Ramos (cell line): Measurements from ENCODE around the gene AQP7.
"Not testable (repeated sequence)": the region's sequence is repeated elsewhere in the genome, so short reads cannot be mapped to it uniquely, and the experiment has no call there.

ENCODE experiments used
- in situ Hi-C: fragments of 300-500 bp; cut with MboI; formaldehyde crosslinking; loops from one replicate; pipeline ENCODE4 v1.14.3; 2022; ENCODE audit warnings: low sequenced_read_pairs; ENCODE audit not compliant: unreplicated experiment

Gene AQP7

DNA sequence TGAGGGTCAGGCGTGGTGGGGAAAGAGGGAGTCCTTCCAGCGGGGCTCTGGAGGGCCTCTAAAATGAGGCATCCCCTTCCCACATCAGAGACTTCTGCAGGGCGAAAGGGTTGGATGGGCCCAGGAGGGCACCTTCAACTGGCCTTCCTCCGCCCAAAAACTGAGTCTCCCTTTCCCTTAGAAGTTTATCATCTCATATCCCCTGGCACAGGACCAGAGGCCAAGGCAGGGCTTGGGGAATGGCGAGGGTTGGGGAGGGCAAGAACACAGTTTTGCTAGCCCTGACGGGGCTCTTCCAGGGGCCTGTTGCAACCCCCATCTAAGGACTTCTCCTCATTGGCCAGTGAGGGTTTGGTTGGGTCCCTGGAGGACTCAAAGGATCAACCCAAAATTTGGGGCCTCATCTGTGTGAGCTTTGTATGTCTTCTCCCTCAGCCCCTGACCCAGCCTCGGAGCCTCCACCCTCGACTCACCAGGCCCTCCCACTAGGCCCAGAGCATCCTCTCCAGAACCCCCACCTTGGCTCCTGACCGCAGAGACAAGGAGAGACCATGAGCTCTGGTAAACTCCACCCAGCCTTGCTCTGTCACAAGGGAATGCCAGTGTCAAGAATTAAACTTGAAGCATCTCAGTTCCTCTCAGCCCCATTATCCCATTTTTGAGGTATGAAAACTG is 24.1 kb downstream of the AQP7 start:
- in situ Hi-C loops: no loop called here

DNA sequence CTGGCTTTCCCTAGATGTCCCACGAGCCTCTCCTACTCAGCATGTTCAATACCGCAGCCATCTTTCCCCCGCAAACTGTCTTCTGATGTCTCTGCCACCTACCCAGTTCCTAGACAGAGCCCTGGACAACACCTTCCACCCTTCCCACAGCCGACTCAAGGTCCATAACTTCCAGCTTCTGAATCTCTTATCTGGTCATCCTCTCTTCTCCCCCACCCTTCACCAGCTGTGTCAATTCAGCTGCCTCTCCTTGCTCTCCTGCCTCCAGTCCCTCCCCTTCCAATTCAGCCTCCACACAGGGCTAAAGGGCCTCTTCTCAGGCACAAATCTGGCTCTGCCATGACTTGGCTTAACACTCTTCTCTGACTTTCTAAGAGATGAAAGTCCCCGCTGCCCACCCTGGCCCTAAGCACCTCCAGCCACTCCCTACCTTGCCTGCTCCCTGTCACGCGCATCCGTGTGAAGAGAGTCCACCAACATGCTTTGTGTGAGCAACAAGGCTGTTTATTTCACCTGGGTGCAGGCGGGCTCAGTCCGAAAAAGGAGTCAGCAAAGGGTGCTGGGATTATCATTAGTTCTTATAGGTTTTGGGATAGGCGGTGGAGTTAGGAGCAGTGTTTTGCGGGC is 25.2 kb downstream of the AQP7 start:
- in situ Hi-C loops: no loop called here

DNA sequence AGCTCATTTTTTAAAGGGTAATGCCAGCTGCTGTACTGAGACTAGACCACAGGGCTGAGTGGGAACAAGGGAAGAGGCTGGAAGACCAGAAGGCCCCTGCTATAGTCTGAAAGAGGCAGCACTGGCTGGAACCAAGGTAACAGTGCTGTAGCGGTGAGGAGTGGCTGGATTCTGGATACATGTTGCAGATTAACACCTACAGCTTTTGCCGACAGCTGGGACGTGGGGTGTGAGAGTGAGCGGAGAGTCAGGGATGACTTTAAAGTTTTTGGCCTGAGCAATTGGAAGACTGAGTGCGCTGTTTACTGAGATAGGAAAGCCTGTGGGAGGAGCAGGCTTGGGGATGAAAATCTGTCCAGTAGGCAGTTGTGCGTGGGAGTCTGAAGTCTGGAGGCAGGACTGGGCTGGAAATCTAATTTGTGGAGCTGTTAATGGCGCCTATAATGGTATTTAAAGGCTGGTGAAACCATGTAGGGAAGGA is 26.5 kb downstream of the AQP7 start:
- in situ Hi-C loops: no loop called here

DNA sequence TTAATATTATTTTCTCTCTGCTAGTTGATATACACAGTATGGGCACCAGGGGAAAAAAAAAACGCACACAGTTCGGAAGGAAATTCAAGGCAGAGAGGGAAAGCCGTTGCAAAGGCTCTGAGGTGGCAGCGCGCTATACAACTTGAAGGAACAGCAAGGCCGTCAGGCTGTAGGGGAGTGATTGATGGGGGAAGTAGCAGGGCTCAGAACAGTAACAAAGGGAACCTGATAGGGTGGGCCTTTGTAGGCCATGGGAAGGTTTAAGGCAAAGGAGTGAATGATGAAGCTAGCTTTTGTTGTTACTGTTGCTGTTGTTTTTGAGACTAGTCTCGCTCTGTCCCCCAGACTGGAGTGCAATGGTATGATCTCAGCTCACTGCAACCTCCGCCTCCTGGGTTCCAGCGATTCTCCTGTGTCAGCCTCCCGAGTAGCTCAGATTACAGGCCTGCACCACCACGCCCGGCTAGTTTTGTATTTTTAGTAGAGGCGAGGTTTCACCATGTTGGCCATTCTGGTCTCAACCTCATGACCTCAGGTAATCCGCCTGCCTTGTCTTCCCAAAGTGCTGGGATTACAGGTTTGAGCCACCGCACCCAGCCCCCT is 27.0 kb downstream of the AQP7 start:
- in situ Hi-C loops: no loop called here

DNA sequence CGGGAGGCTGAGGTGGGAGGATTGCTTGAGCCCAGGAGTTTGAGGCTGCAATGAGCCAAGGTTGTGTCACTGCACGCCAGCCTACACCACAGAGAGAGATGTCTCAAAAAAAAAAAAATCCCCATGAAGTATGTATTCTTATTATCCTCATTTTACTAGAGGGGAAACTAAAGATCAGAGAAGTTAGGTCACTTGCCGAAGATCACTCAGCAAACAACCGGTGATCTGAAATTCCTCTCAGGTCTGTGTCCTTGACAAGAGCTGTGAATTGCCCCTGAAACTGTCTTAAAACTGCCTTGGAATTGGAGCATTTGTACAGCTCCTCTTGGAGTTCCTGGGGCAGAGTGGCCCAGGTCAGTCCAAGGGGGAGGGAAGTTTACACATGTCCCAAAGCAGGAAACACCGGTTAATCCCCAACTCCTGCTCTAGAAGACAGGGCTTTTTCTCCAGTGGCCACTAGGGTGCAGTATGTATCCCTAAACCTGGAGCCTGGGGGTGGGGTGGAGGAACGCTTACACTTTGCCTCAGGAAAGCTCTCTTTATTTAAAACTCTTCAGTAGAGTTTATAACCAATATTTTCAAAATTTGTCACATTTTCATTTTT is 27.6 kb downstream of the AQP7 start:
- in situ Hi-C loops: no loop called here

DNA sequence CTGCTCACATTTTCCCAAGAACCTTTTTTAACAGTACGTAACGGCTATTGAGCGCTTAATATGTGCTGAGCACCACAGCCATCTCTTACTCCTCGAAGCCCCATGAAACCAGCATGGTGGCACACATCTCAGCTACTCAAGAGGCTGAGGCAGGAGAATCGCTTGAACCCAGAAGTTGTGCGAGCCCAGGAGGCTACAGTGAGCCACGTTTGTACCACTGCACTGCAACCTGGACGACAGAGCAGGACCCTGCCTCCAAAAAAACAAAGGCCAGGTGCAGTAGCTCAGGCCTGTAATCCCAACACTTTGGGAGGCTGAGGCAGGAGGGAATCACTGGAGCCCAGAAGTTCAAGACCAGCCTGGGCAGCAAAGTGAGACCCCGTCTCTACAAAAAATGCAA is 28.2 kb downstream of the AQP7 start:
- in situ Hi-C loops: no loop called here

DNA sequence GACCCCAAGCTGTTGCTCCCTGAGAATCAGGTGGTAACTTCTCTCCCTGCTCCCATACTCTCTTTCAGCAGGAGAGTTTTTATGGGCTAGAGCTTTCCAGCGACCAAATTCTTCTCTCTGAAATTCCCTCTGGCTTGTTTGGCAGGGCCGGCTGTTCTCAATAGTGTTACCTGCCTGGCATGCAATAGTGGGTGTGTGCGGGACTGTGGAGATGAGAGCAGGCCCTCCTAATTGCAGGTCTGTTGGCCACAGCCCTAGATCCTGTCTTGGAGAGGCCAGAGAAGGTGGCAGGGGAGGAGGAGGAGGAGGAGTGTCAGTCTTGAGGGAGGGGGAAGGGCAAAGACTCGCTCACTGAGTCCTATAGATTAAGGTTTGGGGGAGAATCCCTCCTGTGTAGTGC is 29.5 kb downstream of the AQP7 start:
- in situ Hi-C loops: no loop called here

DNA sequence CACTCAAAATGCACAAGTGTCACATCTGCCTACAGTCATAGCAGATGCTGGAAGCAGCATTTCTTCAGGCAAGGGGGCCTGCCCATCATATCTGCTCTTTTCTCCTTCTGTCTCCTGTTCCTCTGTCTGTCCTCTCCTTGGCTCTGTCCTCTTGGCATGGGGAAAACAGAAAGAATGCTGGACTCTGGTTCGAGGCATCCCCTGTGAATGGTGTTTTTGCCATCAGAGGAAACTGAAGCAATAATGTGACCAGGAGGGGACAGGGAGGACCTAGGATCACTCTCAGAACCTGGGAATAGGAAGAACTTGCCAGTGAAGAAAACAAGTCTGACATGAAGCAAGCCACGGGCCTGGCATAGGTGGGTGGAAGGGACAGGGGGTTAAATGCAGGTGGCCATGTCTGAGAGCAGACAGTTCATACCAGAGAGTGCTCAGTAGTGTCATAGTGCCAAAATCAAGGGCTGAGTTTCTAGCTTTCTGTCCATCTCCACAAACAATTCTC is 35.3 kb downstream of the AQP7 start:
- in situ Hi-C loops: no loop called here

DNA sequence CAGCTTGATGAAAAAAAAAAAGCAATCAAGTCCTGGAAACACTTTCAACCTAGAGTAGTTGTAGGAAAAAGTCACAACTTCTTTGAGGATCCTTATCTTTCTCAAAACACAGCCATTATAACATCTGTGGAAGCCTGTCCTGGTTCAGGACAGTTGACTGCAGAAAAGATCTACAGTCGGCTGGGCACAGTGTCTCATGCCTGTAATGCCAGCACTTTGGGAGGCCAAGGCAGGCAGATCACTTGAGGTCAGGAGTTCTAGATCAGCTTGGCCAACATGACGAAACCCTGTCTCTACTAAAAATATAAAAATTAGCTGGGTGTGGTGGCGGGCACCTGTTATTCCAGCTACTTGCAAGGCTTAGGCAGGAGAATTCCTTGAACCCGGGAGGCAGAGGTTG is 37.6 kb downstream of the AQP7 start:
- in situ Hi-C loops: not testable (repeated sequence)

DNA sequence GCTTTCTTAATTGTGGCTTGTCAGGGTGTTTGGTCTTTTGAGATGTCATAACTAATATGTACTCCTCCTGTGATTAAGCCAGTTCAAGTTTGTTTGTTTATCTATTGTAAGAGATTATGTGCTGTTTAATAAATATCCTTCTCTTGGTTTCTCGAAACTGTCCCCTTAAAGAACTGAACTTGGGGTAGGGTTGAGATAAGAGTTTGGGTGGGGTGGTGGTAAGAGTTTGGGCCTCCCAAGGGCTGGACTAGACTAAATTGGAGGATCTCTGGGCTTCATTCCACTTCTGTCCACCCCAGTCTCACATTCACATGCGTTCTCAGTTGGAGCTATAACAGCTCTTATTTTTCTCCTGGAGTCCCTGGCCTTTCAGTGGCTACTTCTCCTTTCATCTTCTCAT is 38.2 kb downstream of the AQP7 start:
- in situ Hi-C loops: no loop called here

DNA sequence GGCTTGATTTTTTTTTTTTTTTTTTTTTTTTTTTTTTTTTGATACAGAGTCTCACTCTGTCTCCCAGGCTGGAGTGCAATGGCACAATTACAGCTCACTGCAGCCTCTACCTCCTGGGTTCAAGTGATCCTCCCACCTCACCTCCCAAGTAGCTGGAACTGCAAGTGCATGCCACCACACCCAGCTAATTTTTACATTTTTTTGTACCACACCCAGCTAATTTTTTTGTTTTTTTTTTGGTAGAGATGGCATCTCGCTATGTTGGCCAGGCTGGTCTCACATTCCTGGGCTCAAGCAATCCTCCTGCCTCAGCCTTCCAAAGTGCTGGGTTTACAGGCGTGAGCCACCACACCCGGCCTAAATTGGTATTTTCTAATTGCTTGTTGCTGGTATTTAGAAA is 43.7 kb downstream of the AQP7 start:
- in situ Hi-C loops: not testable (repeated sequence)

DNA sequence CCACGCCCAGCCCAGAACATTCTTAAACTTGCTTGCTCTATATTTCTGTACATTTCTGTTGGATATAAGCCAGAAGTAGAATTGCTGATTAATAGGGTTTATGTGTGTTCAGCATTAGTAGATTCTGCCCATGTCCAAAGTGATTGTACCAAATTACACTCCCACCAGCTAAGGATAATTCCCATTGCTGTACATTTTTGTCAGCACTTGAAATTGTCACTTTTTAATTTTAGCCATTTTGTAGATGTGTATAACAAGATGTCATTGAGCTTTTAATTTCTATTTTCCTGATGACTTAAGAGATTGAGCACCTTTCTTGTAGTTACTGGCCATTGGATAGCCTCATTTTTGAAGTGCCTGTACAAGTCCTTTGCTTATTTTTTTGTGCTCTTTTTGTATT is 46.4 kb downstream of the AQP7 start:
- in situ Hi-C loops: no loop called here

DNA sequence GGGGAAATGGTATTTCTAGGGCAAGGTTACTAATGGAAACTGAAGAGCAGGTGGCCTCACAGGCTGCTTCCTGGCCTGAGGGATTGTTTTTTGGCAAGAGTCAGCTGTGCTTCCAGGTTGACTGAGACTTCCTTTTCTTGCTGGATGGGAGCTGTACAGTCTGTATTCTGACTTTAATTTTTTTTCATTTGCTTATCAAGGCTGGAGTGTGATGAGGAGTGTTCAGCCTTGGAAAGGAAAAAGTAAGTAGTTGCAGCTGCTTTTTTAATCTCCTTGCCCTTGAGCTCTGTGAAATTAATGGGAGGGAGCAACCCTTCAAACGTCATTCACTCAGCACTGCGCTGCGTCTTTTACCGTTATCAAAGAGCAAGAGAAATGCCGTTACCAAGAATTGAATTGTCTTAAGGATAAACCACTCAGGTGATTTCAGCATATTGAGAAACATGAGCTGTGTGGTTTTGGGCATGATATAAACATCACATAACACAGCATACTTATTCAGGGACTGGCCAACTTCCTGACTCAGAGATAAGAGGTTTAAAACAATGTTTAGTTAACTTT is 47.6 kb downstream of the AQP7 start:
- in situ Hi-C loops: no loop called here

DNA sequence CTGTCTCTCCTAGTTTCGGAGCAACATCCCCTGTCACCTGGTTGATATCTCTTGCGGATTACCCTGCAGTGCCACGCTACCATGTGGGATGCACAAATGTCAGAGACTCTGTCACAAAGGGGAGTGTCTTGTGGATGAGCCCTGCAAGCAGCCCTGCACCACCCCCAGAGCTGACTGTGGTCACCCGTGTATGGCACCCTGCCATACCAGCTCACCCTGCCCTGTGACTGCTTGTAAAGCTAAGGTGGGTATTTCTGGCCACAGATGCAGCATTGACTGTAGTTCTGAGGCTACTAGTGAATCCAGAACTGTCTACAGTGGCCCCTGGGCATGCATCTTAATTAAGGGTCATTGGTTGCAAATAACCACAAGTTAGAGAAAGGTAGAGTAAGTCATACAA is 50.8 kb downstream of the AQP7 start:
- in situ Hi-C loops: no loop called here

DNA sequence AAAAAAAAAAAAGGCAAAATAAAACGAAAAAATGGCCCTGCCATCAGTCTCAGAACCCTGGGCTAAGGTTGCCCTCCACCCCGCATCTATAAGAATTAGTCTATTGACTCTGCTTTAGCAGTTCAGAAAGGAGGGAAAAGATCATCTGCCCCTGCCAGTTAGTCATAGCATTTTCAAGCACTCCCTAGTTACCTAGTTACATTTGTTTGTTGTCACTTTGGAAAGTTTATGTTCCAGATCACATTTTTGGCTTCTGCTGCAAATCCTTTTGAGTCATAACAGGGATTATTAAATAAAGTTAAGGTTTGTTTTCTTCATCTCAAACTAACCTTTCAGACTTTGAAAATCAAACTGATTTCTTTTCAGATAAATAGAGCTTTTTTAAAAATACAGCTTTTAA is 52.1 kb downstream of the AQP7 start:
- in situ Hi-C loops: no loop called here

DNA sequence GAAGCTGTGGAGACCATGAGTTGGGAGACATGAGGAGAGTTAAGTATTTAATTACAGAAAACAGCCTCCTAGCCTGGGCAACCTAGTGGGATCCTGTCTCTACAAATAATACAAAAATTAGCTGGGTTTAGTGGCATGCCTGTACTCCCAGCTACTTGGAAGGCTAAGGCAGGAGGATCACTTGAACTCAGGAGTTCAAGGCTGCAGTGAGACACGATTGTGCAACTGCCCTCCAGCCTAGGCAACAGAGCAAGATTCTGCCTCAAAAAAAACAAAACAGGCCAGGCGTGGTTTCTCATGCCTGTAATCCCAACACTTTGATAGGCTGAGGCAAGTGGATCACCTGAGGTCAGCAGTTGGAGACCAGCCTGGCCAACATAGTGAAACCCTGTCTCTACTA is 52.6 kb downstream of the AQP7 start:
- in situ Hi-C loops: no loop called here

DNA sequence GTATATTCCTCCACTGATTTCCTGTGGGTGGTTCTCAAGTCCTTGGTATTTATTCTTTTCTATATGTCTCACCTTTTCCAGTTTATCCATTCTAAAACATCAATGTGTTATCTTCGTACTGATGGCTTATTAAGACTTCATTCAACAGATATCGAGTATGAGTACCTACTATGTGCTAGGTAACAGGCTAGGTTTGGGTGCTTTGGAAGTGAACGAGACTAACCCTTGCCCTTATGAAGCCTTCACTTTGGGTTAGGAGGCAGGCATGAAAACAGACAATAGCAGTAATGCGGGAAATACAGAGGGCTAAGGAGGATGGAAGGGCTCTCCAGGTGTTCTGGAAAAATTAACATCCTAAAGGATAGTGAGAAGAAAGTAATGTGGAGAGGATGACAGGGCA is 53.4 kb downstream of the AQP7 start:
- in situ Hi-C loops: no loop called here

DNA sequence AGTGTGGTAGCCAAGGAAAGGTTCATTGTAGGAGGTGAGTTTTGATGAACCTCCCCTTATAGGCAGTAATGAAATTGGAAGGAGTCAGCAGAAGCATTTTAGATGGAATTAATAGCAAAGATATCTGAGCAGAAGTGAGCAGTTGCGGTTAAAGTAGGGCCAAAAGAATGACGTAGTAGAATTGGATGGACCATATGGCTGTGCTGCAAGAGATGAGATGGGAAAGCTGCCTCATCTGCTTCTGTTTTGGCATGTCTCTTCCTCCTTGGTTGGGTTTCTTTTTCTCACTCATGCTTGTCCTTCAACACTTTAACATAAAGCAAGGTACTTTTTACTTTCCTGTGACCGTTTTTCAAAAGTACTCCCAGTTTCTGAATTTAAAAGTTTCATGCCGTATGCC is 55.8 kb downstream of the AQP7 start:
- in situ Hi-C loops: no loop called here

DNA sequence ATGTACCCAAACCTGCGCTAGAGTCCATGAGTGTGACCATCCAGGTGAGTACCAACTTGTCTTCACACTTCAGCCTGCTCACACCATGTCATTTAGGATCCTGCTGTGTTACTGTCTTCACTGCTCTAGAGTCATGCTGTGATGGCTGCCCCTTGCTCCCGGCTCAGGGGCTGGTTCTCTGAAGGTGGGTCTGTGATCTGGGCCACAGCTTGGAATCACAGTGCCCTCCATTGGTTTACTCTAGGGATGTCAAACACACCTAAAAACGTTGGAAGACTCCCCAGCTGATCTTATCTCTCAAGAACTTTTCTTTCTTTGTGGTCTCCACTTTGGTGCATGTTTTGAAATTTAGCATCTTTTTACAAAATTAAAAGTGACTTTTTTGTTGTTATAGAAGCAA is 58.2 kb downstream of the AQP7 start:
- in situ Hi-C loops: no loop called here

DNA sequence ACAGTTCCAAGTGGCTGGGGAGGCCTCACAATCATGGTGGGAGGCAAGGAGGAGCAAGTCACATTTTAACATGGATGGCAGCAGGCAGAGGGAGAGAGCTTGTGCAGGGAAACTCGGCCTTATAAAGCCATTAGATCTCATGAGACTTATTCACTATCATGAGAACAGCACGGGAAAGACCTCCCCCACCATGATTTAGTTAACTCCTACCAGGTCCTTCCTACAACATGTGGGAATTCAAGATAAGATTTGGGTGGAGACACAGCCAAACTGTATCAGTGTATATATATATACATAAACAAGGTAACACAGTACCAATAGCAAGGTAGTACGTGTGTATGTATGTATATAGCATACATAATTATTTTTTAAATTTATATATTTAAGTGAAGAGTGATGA is 61.2 kb downstream of the AQP7 start:
- in situ Hi-C loops: no loop called here

DNA sequence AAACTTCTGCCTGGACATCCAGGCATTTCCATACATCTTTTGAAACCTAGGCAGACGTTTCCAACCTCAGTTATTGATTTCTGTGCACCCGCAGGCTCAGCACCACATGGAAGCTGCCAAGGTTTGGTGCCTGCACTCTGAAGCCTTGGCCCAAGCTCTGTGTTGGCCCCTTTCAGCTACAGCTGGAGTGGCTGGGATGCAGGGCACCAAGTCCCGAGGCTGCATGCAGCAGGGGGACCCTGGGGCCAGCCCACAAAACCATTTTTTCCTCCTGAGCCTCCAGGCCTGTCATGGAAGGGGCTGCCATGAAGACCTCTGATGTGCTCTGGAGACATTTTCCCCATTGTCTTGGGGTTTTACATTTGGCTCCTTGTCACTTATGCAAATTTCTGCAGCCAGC is 62.2 kb downstream of the AQP7 start:
- in situ Hi-C loops: no loop called here
